ENCODE data around the gene PADI2.

DNA sequence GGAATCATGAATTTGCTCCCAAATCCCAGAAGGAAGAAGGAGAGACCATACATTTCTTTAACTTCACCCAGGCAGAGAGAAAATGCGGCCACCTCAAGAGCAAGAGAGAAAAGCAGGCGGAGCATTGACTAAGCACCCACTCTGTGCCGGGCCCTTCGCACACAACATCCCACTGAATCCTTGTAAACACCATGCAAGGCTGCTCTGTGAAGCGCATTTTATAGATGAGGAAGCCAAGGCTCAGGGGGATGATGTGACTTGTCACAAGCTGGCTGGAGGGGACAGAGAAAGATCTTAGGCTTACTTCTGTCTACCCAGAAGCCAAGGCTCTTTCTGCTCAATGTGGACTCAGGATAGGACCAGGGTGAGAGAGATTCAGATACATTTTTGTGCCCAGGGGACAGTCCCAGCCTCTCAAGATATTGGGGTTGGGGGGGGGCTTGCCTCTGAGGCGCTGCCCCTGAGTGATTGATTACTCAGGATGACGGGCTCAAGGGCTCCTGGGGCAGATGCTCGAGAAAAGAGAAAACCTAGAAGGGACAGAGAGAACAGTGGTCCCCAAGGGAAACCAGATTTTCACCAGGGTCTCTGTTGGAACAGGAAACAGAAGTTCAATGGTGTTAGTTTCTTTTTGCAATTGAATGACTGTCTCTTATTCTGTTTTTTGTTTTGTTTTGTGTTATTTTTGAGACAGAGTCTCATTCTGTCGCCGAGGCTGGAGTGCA, 19.5 kb downstream of the PADI2 start:
- TF ChIP-seq, protein P1, sequence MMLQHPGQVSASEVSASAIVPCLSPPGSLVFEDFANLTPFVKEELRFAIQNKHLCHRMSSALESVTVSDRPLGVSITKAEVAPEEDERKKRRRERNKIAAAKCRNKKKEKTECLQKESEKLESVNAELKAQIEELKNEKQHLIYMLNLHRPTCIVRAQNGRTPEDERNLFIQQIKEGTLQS (IDR thresholded peaks at IDR 0.05): no peak
- TF ChIP-seq, protein P1 (CRISPR knock-in tag; conservative IDR thresholded peaks at IDR 0.05): no peak
- TF ChIP-seq, protein P2, sequence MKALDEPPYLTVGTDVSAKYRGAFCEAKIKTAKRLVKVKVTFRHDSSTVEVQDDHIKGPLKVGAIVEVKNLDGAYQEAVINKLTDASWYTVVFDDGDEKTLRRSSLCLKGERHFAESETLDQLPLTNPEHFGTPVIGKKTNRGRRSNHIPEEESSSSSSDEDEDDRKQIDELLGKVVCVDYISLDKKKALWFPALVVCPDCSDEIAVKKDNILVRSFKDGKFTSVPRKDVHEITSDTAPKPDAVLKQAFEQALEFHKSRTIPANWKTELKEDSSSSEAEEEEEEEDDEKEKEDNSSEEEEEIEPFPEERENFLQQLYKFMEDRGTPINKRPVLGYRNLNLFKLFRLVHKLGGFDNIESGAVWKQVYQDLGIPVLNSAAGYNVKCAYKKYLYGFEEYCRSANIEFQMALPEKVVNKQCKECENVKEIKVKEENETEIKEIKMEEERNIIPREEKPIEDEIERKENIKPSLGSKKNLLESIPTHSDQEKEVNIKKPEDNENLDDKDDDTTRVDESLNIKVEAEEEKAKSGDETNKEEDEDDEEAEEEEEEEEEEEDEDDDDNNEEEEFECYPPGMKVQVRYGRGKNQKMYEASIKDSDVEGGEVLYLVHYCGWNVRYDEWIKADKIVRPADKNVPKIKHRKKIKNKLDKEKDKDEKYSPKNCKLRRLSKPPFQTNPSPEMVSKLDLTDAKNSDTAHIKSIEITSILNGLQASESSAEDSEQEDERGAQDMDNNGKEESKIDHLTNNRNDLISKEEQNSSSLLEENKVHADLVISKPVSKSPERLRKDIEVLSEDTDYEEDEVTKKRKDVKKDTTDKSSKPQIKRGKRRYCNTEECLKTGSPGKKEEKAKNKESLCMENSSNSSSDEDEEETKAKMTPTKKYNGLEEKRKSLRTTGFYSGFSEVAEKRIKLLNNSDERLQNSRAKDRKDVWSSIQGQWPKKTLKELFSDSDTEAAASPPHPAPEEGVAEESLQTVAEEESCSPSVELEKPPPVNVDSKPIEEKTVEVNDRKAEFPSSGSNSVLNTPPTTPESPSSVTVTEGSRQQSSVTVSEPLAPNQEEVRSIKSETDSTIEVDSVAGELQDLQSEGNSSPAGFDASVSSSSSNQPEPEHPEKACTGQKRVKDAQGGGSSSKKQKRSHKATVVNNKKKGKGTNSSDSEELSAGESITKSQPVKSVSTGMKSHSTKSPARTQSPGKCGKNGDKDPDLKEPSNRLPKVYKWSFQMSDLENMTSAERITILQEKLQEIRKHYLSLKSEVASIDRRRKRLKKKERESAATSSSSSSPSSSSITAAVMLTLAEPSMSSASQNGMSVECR (CRISPR knock-in tag; IDR thresholded peaks at IDR 0.05): no peak
- TF ChIP-seq RFX5 (IDR thresholded peaks at IDR 0.05; ENCODE audit: low read depth, low read length) (no peak), TAF1 (IDR thresholded peaks at IDR 0.05; ENCODE audit: control insufficient read depth, extremely low read depth, insufficient read depth, low read length, severe bottlenecking) (no peak), ELF1 (tag; IDR thresholded peaks at IDR 0.05) (no peak), RBBP5 (IDR thresholded peaks at IDR 0.05; ENCODE audit: borderline replicate concordance, insufficient read depth, low read length, poor library complexity, severe bottlenecking) (no peak), HDAC6 (IDR thresholded peaks at IDR 0.05; ENCODE audit: low read depth, low read length) (no peak), ZNF133 (CRISPR knock-in tag; IDR thresholded peaks at IDR 0.05) (no peak)
- TF ChIP-seq, protein P3, sequence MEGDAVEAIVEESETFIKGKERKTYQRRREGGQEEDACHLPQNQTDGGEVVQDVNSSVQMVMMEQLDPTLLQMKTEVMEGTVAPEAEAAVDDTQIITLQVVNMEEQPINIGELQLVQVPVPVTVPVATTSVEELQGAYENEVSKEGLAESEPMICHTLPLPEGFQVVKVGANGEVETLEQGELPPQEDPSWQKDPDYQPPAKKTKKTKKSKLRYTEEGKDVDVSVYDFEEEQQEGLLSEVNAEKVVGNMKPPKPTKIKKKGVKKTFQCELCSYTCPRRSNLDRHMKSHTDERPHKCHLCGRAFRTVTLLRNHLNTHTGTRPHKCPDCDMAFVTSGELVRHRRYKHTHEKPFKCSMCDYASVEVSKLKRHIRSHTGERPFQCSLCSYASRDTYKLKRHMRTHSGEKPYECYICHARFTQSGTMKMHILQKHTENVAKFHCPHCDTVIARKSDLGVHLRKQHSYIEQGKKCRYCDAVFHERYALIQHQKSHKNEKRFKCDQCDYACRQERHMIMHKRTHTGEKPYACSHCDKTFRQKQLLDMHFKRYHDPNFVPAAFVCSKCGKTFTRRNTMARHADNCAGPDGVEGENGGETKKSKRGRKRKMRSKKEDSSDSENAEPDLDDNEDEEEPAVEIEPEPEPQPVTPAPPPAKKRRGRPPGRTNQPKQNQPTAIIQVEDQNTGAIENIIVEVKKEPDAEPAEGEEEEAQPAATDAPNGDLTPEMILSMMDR (IDR thresholded peaks at IDR 0.05 in 2 of 3, conservative IDR thresholded peaks at IDR 0.05 in 1 of 3; ENCODE audit: insufficient read depth in 2 of 3, low read depth in 1 of 3, low read length in 3 of 3): no peak
